ENCODE results near the gene CRKL.

The CRKL gene

GRCh38 chr22:20909543-20910303 lies 7.5 kb upstream of the CRKL start:
- TF ChIP-seq ZBTB7A (IDR thresholded peaks at IDR 0.05; ENCODE audit: low read depth): no peak
- no peak for TF ChIP-seq EP300 (IDR thresholded peaks at IDR 0.05; ENCODE audit: borderline replicate concordance)
- no peak for TF ChIP-seq EGR1 (IDR thresholded peaks at IDR 0.05)
- TF ChIP-seq FOXM1 (IDR thresholded peaks at IDR 0.05; ENCODE audit: borderline replicate concordance, low read depth): no peak
- no peak for TF ChIP-seq TEAD4 (IDR thresholded peaks at IDR 0.05)
- no peak for TF ChIP-seq TAF1 (IDR thresholded peaks at IDR 0.05; ENCODE audit: low read depth)
- TF ChIP-seq CEBPB (IDR thresholded peaks at IDR 0.05): no peak
- no peak for TF ChIP-seq USF1 (IDR thresholded peaks at IDR 0.05)
- no peak for TF ChIP-seq TCF12 (IDR thresholded peaks at IDR 0.05; ENCODE audit: low read depth)
- no peak for TF ChIP-seq MAX (IDR thresholded peaks at IDR 0.05)
- no peak for TF ChIP-seq RAD21 (IDR thresholded peaks at IDR 0.05; ENCODE audit: low read depth)
- TF ChIP-seq REST (IDR thresholded peaks at IDR 0.05; ENCODE audit: low read depth): no peak
- no peak for TF ChIP-seq NFIC (IDR thresholded peaks at IDR 0.05)
- TF ChIP-seq YY1 (IDR thresholded peaks at IDR 0.05; ENCODE audit: low read depth): no peak
- no peak for TF ChIP-seq CREB1 (IDR thresholded peaks at IDR 0.05; ENCODE audit: low read depth)

- TF ChIP-seq RAD21 (IDR thresholded peaks at IDR 0.05; ENCODE audit: low read depth) (no peak), NFIC (IDR thresholded peaks at IDR 0.05) (no peak), TEAD4 (IDR thresholded peaks at IDR 0.05) (no peak), TCF12 (IDR thresholded peaks at IDR 0.05; ENCODE audit: low read depth) (no peak), CEBPB (IDR thresholded peaks at IDR 0.05) (no peak), USF1 (IDR thresholded peaks at IDR 0.05) (no peak), FOXM1 (IDR thresholded peaks at IDR 0.05; ENCODE audit: borderline replicate concordance, low read depth) (no peak), REST (IDR thresholded peaks at IDR 0.05; ENCODE audit: low read depth) (no peak), CREB1 (IDR thresholded peaks at IDR 0.05; ENCODE audit: low read depth) (no peak), EP300 (IDR thresholded peaks at IDR 0.05; ENCODE audit: borderline replicate concordance) (no peak), TAF1 (IDR thresholded peaks at IDR 0.05; ENCODE audit: low read depth) (no peak), ZBTB7A (IDR thresholded peaks at IDR 0.05; ENCODE audit: low read depth) (no peak), MAX (IDR thresholded peaks at IDR 0.05) (no peak), EGR1 (IDR thresholded peaks at IDR 0.05) (no peak), YY1 (IDR thresholded peaks at IDR 0.05; ENCODE audit: low read depth) (no peak)
These were observed 4.7 kb upstream of the CRKL start for GRCh38 chr22:20912494-20912893.

GRCh38 chr22:20918663-20919218 lies 1.5 kb downstream of the CRKL start:
- TF ChIP-seq TEAD4 (IDR thresholded peaks at IDR 0.05) (no peak), CREB1 (IDR thresholded peaks at IDR 0.05; ENCODE audit: low read depth) (no peak), USF1 (IDR thresholded peaks at IDR 0.05) (no peak), RAD21 (IDR thresholded peaks at IDR 0.05; ENCODE audit: low read depth) (no peak), EGR1 (IDR thresholded peaks at IDR 0.05) (no peak), EP300 (IDR thresholded peaks at IDR 0.05; ENCODE audit: borderline replicate concordance) (no peak), CEBPB (IDR thresholded peaks at IDR 0.05) (no peak), ZBTB7A (IDR thresholded peaks at IDR 0.05; ENCODE audit: low read depth) (no peak), FOXM1 (IDR thresholded peaks at IDR 0.05; ENCODE audit: borderline replicate concordance, low read depth) (no peak), YY1 (IDR thresholded peaks at IDR 0.05; ENCODE audit: low read depth) (no peak), TAF1 (IDR thresholded peaks at IDR 0.05; ENCODE audit: low read depth) (no peak), MAX (IDR thresholded peaks at IDR 0.05) (no peak), TCF12 (IDR thresholded peaks at IDR 0.05; ENCODE audit: low read depth) (no peak), NFIC (IDR thresholded peaks at IDR 0.05) (no peak), REST (IDR thresholded peaks at IDR 0.05; ENCODE audit: low read depth) (no peak)
